T-helper 17 cell (primary cell): ENCODE measurements around the gene SLC16A13. TPM values are rescaled to one million over a fixed set of nuclear protein-coding genes. Genes with fewer than 3 reads are reported as not detected.
A peak's percentile ranks its signal among the peaks of the same experiment; 100 is the strongest.
"Not testable (repeated sequence)": the region's sequence is repeated elsewhere in the genome, so short reads cannot be mapped to it uniquely, and the experiment has no call there.

Experiments
- ATAC-seq: fragments of 150-1000 bp; cut with Tn5 transposase; 2 replicates; pipeline ENCODE4 v1.10.0; 2021; ENCODE audit warnings: mild to moderate bottlenecking, moderate library complexity
- DNase-seq, 3 donors: peaks; one replicate each; pipeline versions ENCODE4 v3.0.0 to v3.0.0-alpha.2; 2020 to 2021
- H3K9me3 ChIP-seq: one replicate; pipeline ENCODE4 v1.7.0; 2013; ENCODE audit warnings: low read length, mild to moderate bottlenecking; ENCODE audit not compliant: control insufficient read depth, poor library complexity, severe bottlenecking
- H3K27ac Mint-ChIP-seq: one replicate; pipeline ENCODE4 v1.8.0; 2022; ENCODE audit warnings: mild to moderate bottlenecking, moderate library complexity, mixed read lengths
- H3K27me3 Mint-ChIP-seq: one replicate; pipeline ENCODE4 v1.8.0; 2022; ENCODE audit warnings: mixed read lengths
- H3K36me3 Mint-ChIP-seq: one replicate; pipeline ENCODE4 v1.8.0; 2022; ENCODE audit warnings: low read depth, mixed read lengths
- H3K4me1 Mint-ChIP-seq: one replicate; pipeline ENCODE4 v1.8.0; 2022; ENCODE audit warnings: mild to moderate bottlenecking, mixed read lengths
- H3K4me3 Mint-ChIP-seq: one replicate; pipeline ENCODE4 v1.8.0; 2022; ENCODE audit warnings: mild to moderate bottlenecking, moderate library complexity, mixed read lengths
- total RNA-seq, 4 donors: library from RNA in 2 of 4; stranded (reverse) in 2 of 4; gene quantifications; one replicate each; pipeline ENCODE4 v1.2.3 and lab custom pipeline; 2022 to 2026

SLC16A13 gene
- total RNA-seq, 2 donors from 2014 or later: 3.3 to 4.6 TPM

- H3K4me1 Mint-ChIP-seq: no peaks in the 10 kb centered on the region
- H3K27me3 Mint-ChIP-seq: no peaks in the 10 kb centered on the region
- DNase-seq: no peak
- no peak overlapping the region for H3K27ac Mint-ChIP-seq
- no peak overlapping the region for H3K4me3 Mint-ChIP-seq
- no peaks in the 10 kb centered on the region for H3K9me3 ChIP-seq
- ATAC-seq: no peak
- H3K36me3 Mint-ChIP-seq: no peaks in the 10 kb centered on the region
These were observed 34.9 kb downstream of the SLC16A13 start for GRCh38 chr17:7070712-7071111.

- Mint-ChIP-seq H3K27ac (no peak overlapping the region), H3K4me1 (peaks cover 3% of the 10 kb centered on the region), H3K27me3 (no peaks in the 10 kb centered on the region), H3K36me3 (no peaks in the 10 kb centered on the region), H3K4me3 (no peak overlapping the region)
- no peaks in the 10 kb centered on the region for H3K9me3 ChIP-seq
- ATAC-seq: no peak
- DNase-seq: no peak
These were observed 36.6 kb downstream of the SLC16A13 start for GRCh38 chr17:7072406-7072805.

- no peak for ATAC-seq
- no peaks in the 10 kb centered on the region for H3K27me3 Mint-ChIP-seq
- H3K4me1 Mint-ChIP-seq: peaks cover 6% of the 10 kb centered on the region
These were observed 39.1 kb downstream of the SLC16A13 start for GRCh38 chr17:7074931-7075330.

GRCh38 chr17:7077911-7078546 lies 42.2 kb downstream of the SLC16A13 start:
- Mint-ChIP-seq H3K4me3 (no peak overlapping the region), H3K36me3 (peaks cover 4% of the 10 kb centered on the region), H3K4me1 (peaks cover 27% of the 10 kb centered on the region), H3K27me3 (no peaks in the 10 kb centered on the region), H3K27ac (no peak overlapping the region)
- ATAC-seq (no peak), DNase-seq (no peak)
- peaks cover 3% of the 10 kb centered on the region for H3K9me3 ChIP-seq

More at GRCh38 chr17:7074931-7075330, 39.1 kb downstream of the SLC16A13 start:
- Mint-ChIP-seq H3K27ac (no peak overlapping the region), H3K36me3 (peaks cover 4% of the 10 kb centered on the region), H3K4me3 (no peak overlapping the region)
- no peaks in the 10 kb centered on the region for H3K9me3 ChIP-seq
- DNase-seq: no peak

GRCh38 chr17:7078711-7079110 lies 42.9 kb downstream of the SLC16A13 start:
- H3K9me3 ChIP-seq: peaks cover 3% of the 10 kb centered on the region
- DNase-seq (no peak), ATAC-seq (no peak)
- peaks cover 4% of the 10 kb centered on the region for H3K36me3 Mint-ChIP-seq
- H3K27ac Mint-ChIP-seq: no peak overlapping the region
- H3K4me1 Mint-ChIP-seq: peaks cover 32% of the 10 kb centered on the region
- H3K4me3 Mint-ChIP-seq: no peak overlapping the region
- H3K27me3 Mint-ChIP-seq: no peaks in the 10 kb centered on the region

- peaks cover 4% of the 10 kb centered on the region for H3K36me3 Mint-ChIP-seq
- peaks cover 37% of the 10 kb centered on the region for H3K4me1 Mint-ChIP-seq
- H3K9me3 ChIP-seq: peaks cover 3% of the 10 kb centered on the region
- H3K27ac Mint-ChIP-seq: no peak within 1 kb of the TSS
- peaks cover 5% of the 10 kb centered on the region for H3K27me3 Mint-ChIP-seq
- no peak within 1 kb of the TSS for H3K4me3 Mint-ChIP-seq
- DNase-seq (no peak), ATAC-seq (no peak)
These were observed 44.0 kb downstream of the SLC16A13 start, which contains the start of gene CLEC10A for GRCh38 chr17:7079581-7080455. CLEC10A (minus strand) TSS chr17:7080251; CDS start chr17:7078812, 1,439 bp downstream.

- Mint-ChIP-seq H3K27ac (no peak overlapping the region), H3K4me1 (peaks cover 37% of the 10 kb centered on the region)
These were observed 44.7 kb downstream of the SLC16A13 start for GRCh38 chr17:7080456-7081041.

GRCh38 chr17:7081341-7082062 lies 45.7 kb downstream of the SLC16A13 start:
- Mint-ChIP-seq H3K4me3 (peak overlapping the region; percentile 61), H3K36me3 (peaks cover 4% of the 10 kb centered on the region), H3K27me3 (peaks cover 9% of the 10 kb centered on the region), H3K27ac (no peak overlapping the region), H3K4me1 (peaks cover 40% of the 10 kb centered on the region)
- H3K9me3 ChIP-seq: peaks cover 3% of the 10 kb centered on the region
- ATAC-seq (peak; percentile 74), DNase-seq (no peak)

More at GRCh38 chr17:7080456-7081041, 44.7 kb downstream of the SLC16A13 start:
- peaks cover 3% of the 10 kb centered on the region for H3K9me3 ChIP-seq
- no peak overlapping the region for H3K4me3 Mint-ChIP-seq
- peaks cover 5% of the 10 kb centered on the region for H3K27me3 Mint-ChIP-seq
- no peak for DNase-seq
- no peak for ATAC-seq
- peaks cover 4% of the 10 kb centered on the region for H3K36me3 Mint-ChIP-seq

GRCh38 chr17:7083592-7083991 lies 47.8 kb downstream of the SLC16A13 start:
- peaks cover 19% of the 10 kb centered on the region for H3K27me3 Mint-ChIP-seq
- H3K9me3 ChIP-seq: peaks cover 3% of the 10 kb centered on the region
- H3K4me3 Mint-ChIP-seq: peak overlapping the region; percentile 16
- ATAC-seq (no peak), DNase-seq (no peak)
- peaks cover 36% of the 10 kb centered on the region for H3K4me1 Mint-ChIP-seq
- H3K36me3 Mint-ChIP-seq: peaks cover 4% of the 10 kb centered on the region
- H3K27ac Mint-ChIP-seq: no peak overlapping the region

- H3K27me3 Mint-ChIP-seq: peaks cover 23% of the 10 kb centered on the region
- H3K4me1 Mint-ChIP-seq: peaks cover 33% of the 10 kb centered on the region
- DNase-seq (no peak), ATAC-seq (no peak)
- H3K9me3 ChIP-seq: peaks cover 3% of the 10 kb centered on the region
- H3K36me3 Mint-ChIP-seq: no peaks in the 10 kb centered on the region
- H3K4me3 Mint-ChIP-seq: peak overlapping the region; percentile 52
- H3K27ac Mint-ChIP-seq: no peak overlapping the region
These were observed 48.3 kb downstream of the SLC16A13 start for GRCh38 chr17:7084088-7084487.

GRCh38 chr17:7088442-7088841 lies 52.6 kb downstream of the SLC16A13 start:
- not testable (repeated sequence) for H3K36me3 Mint-ChIP-seq
- H3K4me1 Mint-ChIP-seq: peaks cover 13% of the 10 kb centered on the region

GRCh38 chr17:7089570-7089969 lies 53.8 kb downstream of the SLC16A13 start:
- not testable (repeated sequence) for H3K36me3 Mint-ChIP-seq, DNase-seq, H3K27ac Mint-ChIP-seq, H3K9me3 ChIP-seq, H3K4me3 Mint-ChIP-seq, ATAC-seq, H3K4me1 Mint-ChIP-seq
- peaks cover 43% of the 10 kb centered on the region for H3K27me3 Mint-ChIP-seq

More at GRCh38 chr17:7088442-7088841, 52.6 kb downstream of the SLC16A13 start:
- ATAC-seq, H3K4me3 Mint-ChIP-seq, DNase-seq, H3K27ac Mint-ChIP-seq, H3K9me3 ChIP-seq: not testable (repeated sequence)
- peaks cover 37% of the 10 kb centered on the region for H3K27me3 Mint-ChIP-seq
